GM20431 (cell line): Measurements from ENCODE around the gene LITAF.
"Not testable (repeated sequence)": the region's sequence is repeated elsewhere in the genome, so short reads cannot be mapped to it uniquely, and the experiment has no call there.

ENCODE experiments used
- in situ Hi-C: fragments of 300-500 bp; cut with MseI, MboI; formaldehyde crosslinking; loops from one replicate; pipeline ENCODE4 v1.15.0; 2020; ENCODE audit warnings: low sequenced_read_pairs; ENCODE audit not compliant: unreplicated experiment

LITAF gene

GRCh38 chr16:11581678-11582077 is 5.0 kb downstream of the LITAF start:
- in situ Hi-C loops = no loop called here

- in situ Hi-C loops = no loop called here
Observed at GRCh38 chr16:11580451-11581086, 6.2 kb downstream of the LITAF start.

GRCh38 chr16:11577290-11577660 is 9.4 kb downstream of the LITAF start:
- in situ Hi-C loops = not testable (repeated sequence)

- in situ Hi-C loops = no loop called here
Observed at GRCh38 chr16:11576427-11577289, 10.1 kb downstream of the LITAF start.

- in situ Hi-C loops = no loop called here
Observed at GRCh38 chr16:11575223-11575589, 11.5 kb downstream of the LITAF start.

GRCh38 chr16:11572301-11572995 is 14.3 kb downstream of the LITAF start:
- in situ Hi-C loops = no loop called here

- in situ Hi-C loops = no loop called here
Observed at GRCh38 chr16:11571549-11571948, 15.2 kb downstream of the LITAF start.

- in situ Hi-C loops = no loop called here
Observed at GRCh38 chr16:11570806-11571205, 15.9 kb downstream of the LITAF start.

GRCh38 chr16:11570258-11570657 is 16.5 kb downstream of the LITAF start:
- in situ Hi-C loops = no loop called here

GRCh38 chr16:11566398-11566797 is 20.3 kb downstream of the LITAF start:
- in situ Hi-C loops = no loop called here

- in situ Hi-C loops = no loop called here
Observed at GRCh38 chr16:11565665-11566064, 21.1 kb downstream of the LITAF start.

- in situ Hi-C loops = no loop called here
Observed at GRCh38 chr16:11564046-11564926, 22.4 kb downstream of the LITAF start.

GRCh38 chr16:11563493-11564040 is 23.2 kb downstream of the LITAF start:
- in situ Hi-C loops = no loop called here

GRCh38 chr16:11562941-11563340 is 23.8 kb downstream of the LITAF start:
- in situ Hi-C loops = no loop called here

GRCh38 chr16:11562411-11562810 is 24.3 kb downstream of the LITAF start:
- in situ Hi-C loops = no loop called here

- in situ Hi-C loops = no loop called here
Observed at GRCh38 chr16:11561856-11562255, 24.9 kb downstream of the LITAF start.

- in situ Hi-C loops = no loop called here
Observed at GRCh38 chr16:11561454-11561805, 25.3 kb downstream of the LITAF start.

- in situ Hi-C loops = no loop called here
Observed at GRCh38 chr16:11560701-11561453, 25.8 kb downstream of the LITAF start.

- in situ Hi-C loops = not testable (repeated sequence)
Observed at GRCh38 chr16:11558308-11558823, 28.4 kb downstream of the LITAF start.
